ENCODE results near the gene RBBP8. TPM values are rescaled to one million over a fixed set of nuclear protein-coding genes. Genes with fewer than 3 reads are reported as not detected.

Gene RBBP8
- total RNA-seq, 8 experiments from 2014 or later = 15.6 to 32.3 (median 21.2) TPM

DNA sequence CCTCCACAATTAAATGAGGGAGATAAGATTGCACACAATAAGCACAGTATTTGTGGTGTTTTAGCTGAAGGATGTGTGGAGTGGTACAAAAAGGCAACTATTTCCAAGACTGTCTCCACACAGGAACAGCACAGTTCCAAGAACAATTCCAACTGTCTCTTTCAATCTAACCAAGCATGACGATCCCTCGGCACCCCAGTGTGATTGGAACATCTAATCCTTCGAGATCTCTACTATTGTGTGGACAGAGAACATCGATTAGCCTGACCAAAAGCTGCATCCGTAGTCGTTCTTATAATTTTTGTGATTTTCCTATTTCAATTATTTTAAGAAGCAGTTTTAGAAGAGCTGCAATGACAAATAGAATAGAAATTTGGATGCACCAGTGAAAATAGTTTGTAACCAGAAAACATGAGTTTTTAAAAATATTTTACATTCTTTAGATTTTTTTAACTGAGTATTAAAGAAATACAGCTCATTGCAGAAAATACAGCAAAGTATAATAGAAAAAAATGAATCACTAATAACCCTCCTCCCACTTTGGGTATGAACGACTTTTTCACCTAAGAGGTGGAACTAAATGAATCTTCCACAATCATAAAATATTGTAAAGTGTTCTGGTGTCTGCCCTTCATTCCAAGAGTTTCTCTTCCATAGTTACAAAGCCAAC is 125.8 kb downstream of the RBBP8 start:
- in situ Hi-C loops (cut with MboI; ENCODE audit: low pct_unique_long_range_greater_than_20kb in 2 of 9, low sequenced_read_pairs in 9 of 9, unreplicated experiment in 9 of 9) = no loop called here
- H3K4me3 ChIP-seq = no peak overlapping the region
- no peak overlapping the region for H3K27ac ChIP-seq
- 3 to 88% (median 83%) methylated on average over 1 to 7 of the region's 7 CpGs for WGBS, 10 experiments
- no peaks in the 10 kb centered on the region for H3K4me1 ChIP-seq (replicated peaks in 1 of 2)
- ATAC-seq (replicated peaks in 6 of 8) = no peak

DNA sequence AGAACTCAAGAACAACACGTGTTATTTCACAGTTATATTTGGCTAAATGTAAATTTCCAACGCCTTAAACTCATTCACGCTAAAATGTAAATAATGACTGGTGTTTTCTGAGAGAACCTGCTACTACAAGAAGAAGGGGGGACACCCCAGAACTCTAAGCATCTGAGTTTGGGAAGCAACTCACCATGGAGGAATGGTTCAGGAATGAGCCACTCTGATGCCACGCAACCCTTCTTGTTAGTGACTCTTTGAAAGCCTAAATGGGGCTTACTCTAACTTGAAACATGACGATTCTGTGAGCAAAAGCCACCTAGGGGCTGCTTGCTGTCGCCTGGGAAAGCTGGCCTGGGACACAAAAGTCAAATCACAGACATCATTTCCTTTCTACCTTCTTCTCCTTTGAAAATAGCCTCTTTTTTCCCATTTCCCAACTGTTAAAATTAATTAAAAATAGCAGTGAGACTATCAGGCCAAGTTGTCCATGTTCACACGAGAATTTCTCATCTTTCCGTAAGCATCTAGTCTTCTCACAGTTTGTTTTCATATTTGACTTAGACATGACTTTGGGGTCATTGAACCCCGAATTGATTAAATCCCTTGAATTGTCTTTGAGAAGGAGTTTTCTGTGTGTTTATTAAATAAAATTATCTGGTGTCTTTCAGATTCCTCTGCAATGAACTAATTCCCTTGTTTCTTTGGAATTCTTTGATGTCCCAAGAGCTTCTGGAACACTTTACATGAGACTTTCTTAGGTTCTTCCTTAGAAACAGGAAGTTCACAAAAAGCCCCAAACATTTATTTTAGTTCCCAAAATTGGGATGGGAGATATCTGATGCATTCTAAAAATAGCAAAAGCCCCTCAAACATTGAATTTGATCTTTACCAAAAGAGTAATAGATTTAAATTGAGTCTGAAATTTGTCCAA is 126.7 kb downstream of the RBBP8 start:
- WGBS, 10 experiments = 46 to 100% (median 68%) methylated on average over 2 to 9 of the region's 9 CpGs
- H3K4me3 ChIP-seq = no peak overlapping the region
- no peaks in the 10 kb centered on the region for H3K4me1 ChIP-seq (replicated peaks in 1 of 2)
- ATAC-seq (replicated peaks in 6 of 8) = no peak
- H3K27ac ChIP-seq = no peak overlapping the region
- in situ Hi-C loops (cut with MboI; ENCODE audit: low pct_unique_long_range_greater_than_20kb in 2 of 9, low sequenced_read_pairs in 9 of 9, unreplicated experiment in 9 of 9) = no loop called here

DNA sequence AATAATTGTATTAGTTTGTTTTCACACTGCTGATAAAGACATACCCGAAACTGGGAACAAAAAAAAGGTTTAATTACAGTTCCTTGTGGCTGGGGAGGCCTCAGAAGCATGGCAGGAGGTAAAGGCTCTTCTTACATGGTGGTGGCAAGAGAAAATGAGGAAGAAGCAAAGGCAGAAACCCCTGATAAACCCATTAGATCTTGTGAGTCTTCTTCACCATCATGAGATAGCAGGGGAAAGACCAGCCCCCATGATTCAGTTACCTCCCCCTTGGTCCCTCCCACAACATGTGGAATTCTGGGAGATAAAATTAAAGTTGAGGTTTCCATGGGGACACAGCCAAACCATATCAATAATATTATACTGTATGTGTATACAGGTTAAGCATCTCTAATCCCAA is 128.9 kb downstream of the RBBP8 start:
- ATAC-seq (replicated peaks in 6 of 8) = no peak
- in situ Hi-C loops (cut with MboI; ENCODE audit: low pct_unique_long_range_greater_than_20kb in 2 of 9, low sequenced_read_pairs in 9 of 9, unreplicated experiment in 9 of 9) = no loop called here

GRCh38 chr18:23063502-23063901 is 130.4 kb downstream of the RBBP8 start:
- in situ Hi-C loops (cut with MboI; ENCODE audit: low pct_unique_long_range_greater_than_20kb in 2 of 9, low sequenced_read_pairs in 9 of 9, unreplicated experiment in 9 of 9) = no loop called here
- H3K27ac ChIP-seq = no peak overlapping the region
- H3K4me1 ChIP-seq (replicated peaks in 1 of 2) = no peaks in the 10 kb centered on the region
- 60 to 100% (median 83%) methylated on average over 1 to 6 of the region's 6 CpGs for WGBS, 10 experiments
- no peak overlapping the region for H3K4me3 ChIP-seq
- no peak for ATAC-seq (replicated peaks in 6 of 8)

More for the DNA sequence above, 128.9 kb downstream of the RBBP8 start:
- Histone ChIP-seq H3K4me3 (no peak overlapping the region), H3K27ac (no peak overlapping the region), H3K4me1 (replicated peaks in 1 of 2) (no peaks in the 10 kb centered on the region)
- WGBS, 10 experiments = 0 to 60% (median 43%) methylated on average over 1 of the region's 1 CpG; no CpG with 5 or more reads in 2 of the 10 experiments

GRCh38 chr18:23065234-23065806 is 132.2 kb downstream of the RBBP8 start:
- Histone ChIP-seq H3K4me1 (replicated peaks in 1 of 2) (no peaks in the 10 kb centered on the region), H3K4me3 (no peak overlapping the region), H3K27ac (no peak overlapping the region)
- no peak for ATAC-seq (replicated peaks in 6 of 8)
- 69 to 100% (median 87%) methylated on average over 1 to 3 of the region's 4 CpGs for WGBS, 10 experiments
- in situ Hi-C loops (cut with MboI; ENCODE audit: low pct_unique_long_range_greater_than_20kb in 2 of 9, low sequenced_read_pairs in 9 of 9, unreplicated experiment in 9 of 9) = no loop called here

- no peak for ATAC-seq (replicated peaks in 6 of 8)
- 19 to 95% (median 88%) methylated on average over 2 to 7 of the region's 7 CpGs for WGBS, 10 experiments
Measured at GRCh38 chr18:23066060-23066459, 132.9 kb downstream of the RBBP8 start.

DNA sequence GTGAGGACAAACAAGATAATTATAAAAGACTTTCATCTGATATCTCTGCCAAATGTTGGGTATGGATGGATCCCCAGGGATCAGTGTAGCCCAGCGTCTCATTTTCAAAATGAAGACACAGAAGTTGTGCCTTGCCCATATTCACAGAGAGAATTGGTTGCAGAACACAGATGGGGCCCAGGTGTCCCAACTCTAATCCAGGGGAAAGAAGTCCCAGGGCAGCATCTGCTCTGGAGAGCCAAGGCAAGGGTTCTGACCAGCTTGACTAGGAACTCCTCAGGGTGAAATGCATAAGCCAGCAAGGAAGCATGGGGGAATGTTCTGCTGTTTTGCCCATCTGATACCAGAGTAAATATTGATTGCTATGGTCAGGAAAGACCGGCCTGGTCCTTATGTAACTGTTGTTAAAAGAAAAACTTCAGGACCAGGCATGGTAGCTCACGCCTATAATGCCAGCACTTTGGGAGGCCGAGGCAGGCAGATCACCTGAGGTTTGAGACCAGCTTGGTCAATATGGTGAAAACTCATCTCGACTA is 133.4 kb downstream of the RBBP8 start:
- WGBS, 10 experiments = 20 to 100% (median 76%) methylated on average over 1 to 4 of the region's 5 CpGs; no CpG with 5 or more reads in 2 of the 10 experiments
- no peak overlapping the region for H3K4me3 ChIP-seq
- in situ Hi-C loops (cut with MboI; ENCODE audit: low pct_unique_long_range_greater_than_20kb in 2 of 9, low sequenced_read_pairs in 9 of 9, unreplicated experiment in 9 of 9) = no loop called here
- H3K4me1 ChIP-seq (replicated peaks in 1 of 2) = no peaks in the 10 kb centered on the region
- H3K27ac ChIP-seq = no peak overlapping the region
- no peak for ATAC-seq (replicated peaks in 6 of 8)

More at GRCh38 chr18:23066060-23066459, 132.9 kb downstream of the RBBP8 start:
- Histone ChIP-seq H3K27ac (no peak overlapping the region), H3K4me1 (replicated peaks in 1 of 2) (no peaks in the 10 kb centered on the region), H3K4me3 (no peak overlapping the region)
- in situ Hi-C loops (cut with MboI; ENCODE audit: low pct_unique_long_range_greater_than_20kb in 2 of 9, low sequenced_read_pairs in 9 of 9, unreplicated experiment in 9 of 9) = no loop called here

GRCh38 chr18:23067236-23067635 is 134.1 kb downstream of the RBBP8 start:
- Histone ChIP-seq H3K27ac (no peak overlapping the region), H3K4me1 (replicated peaks in 1 of 2) (no peaks in the 10 kb centered on the region), H3K4me3 (no peak overlapping the region)
- in situ Hi-C loops (cut with MboI; ENCODE audit: low pct_unique_long_range_greater_than_20kb in 2 of 9, low sequenced_read_pairs in 9 of 9, unreplicated experiment in 9 of 9) = no loop called here
- ATAC-seq (replicated peaks in 6 of 8) = no peak
- 19 to 87% (median 61%) methylated on average over 2 to 4 of the region's 4 CpGs; no CpG with 5 or more reads in 1 of the 10 experiments for WGBS, 10 experiments

DNA sequence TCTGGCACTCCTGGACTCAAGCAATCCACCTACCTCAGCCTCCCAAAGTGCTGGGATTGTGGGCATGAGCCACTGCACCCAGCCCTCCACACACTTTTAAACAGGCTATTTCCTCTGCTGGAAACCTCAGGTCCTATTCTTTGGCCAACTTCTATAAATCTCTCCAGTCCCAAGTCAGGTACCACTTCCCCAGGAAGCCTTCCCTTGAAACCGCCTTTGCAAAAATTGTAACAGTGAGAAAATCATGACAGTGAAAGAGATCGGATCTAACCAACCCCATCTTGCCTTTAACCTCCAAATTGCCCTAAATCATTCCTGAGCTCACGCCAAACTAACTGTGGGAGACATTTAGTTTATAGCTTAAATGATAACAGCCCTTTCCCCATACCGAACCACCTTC is 134.9 kb downstream of the RBBP8 start:
- Histone ChIP-seq H3K27ac (no peak overlapping the region), H3K4me1 (replicated peaks in 1 of 2) (no peaks in the 10 kb centered on the region), H3K4me3 (no peak overlapping the region)
- in situ Hi-C loops (cut with MboI; ENCODE audit: low pct_unique_long_range_greater_than_20kb in 2 of 9, low sequenced_read_pairs in 9 of 9, unreplicated experiment in 9 of 9) = no loop called here
- no peak for ATAC-seq (replicated peaks in 6 of 8)
- WGBS, 10 experiments = 90 to 100% (median 95%) methylated on average over 1 to 3 of the region's 4 CpGs; no CpG with 5 or more reads in 2 of the 10 experiments

GRCh38 chr18:23068570-23069310 is 135.6 kb downstream of the RBBP8 start:
- ATAC-seq (replicated peaks in 6 of 8) = no peak
- H3K4me3 ChIP-seq = no peak overlapping the region
- 60 to 93% (median 76%) methylated on average over 2 to 6 of the region's 7 CpGs; no CpG with 5 or more reads in 1 of the 10 experiments for WGBS, 10 experiments
- H3K27ac ChIP-seq = no peak overlapping the region
- no peaks in the 10 kb centered on the region for H3K4me1 ChIP-seq (replicated peaks in 1 of 2)
- in situ Hi-C loops (cut with MboI; ENCODE audit: low pct_unique_long_range_greater_than_20kb in 2 of 9, low sequenced_read_pairs in 9 of 9, unreplicated experiment in 9 of 9) = no loop called here

DNA sequence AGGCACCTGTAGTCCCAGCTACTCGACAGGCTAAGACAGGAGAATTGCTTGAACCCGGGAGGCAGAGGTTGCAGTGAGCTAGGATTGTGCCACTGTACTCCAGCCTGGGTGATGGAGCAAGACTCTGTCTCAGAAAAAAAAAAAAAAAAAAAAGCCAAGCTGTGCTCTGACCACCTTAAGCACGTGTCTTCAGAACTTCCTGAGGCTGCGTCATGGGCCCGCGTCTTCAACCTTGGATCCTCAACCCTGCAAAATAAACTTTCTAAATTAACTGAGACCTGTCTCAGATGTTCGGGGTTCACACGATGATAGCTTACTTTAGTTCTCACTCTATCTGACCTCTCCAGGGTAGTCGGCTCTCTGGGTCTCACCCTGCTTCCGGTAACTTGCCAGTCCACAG is 136.4 kb downstream of the RBBP8 start:
- Histone ChIP-seq H3K27ac (no peak overlapping the region), H3K4me1 (replicated peaks in 1 of 2) (no peaks in the 10 kb centered on the region), H3K4me3 (no peak overlapping the region)
- no peak for ATAC-seq (replicated peaks in 6 of 8)
- WGBS, 10 experiments = 75 to 100% (median 95%) methylated on average over 2 to 9 of the region's 10 CpGs; no CpG with 5 or more reads in 2 of the 10 experiments
- in situ Hi-C loops (cut with MboI; ENCODE audit: low pct_unique_long_range_greater_than_20kb in 2 of 9, low sequenced_read_pairs in 9 of 9, unreplicated experiment in 9 of 9) = no loop called here

DNA sequence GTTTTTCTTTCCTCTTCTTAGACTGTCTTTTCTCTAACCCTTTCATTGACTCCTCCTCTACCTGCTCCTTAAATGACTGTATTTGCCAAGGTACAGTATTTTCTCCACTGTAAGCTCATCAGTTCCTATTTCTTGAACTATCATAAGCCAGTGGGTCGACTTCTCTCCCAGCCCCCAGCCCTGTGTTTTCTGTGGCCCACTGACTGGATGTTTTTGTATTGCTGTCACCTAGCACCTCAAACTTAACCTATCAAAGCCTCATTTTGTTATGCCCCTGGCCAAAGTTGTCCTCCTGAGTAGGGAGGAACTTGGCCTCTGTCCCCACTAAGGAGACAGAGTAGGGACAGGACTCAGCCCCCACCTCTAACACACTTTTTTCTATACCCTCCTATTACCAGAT is 136.8 kb downstream of the RBBP8 start:
- no peaks in the 10 kb centered on the region for H3K4me1 ChIP-seq (replicated peaks in 1 of 2)
- in situ Hi-C loops (cut with MboI; ENCODE audit: low pct_unique_long_range_greater_than_20kb in 2 of 9, low sequenced_read_pairs in 9 of 9, unreplicated experiment in 9 of 9) = no loop called here

More for the DNA sequence above, 136.8 kb downstream of the RBBP8 start:
- Histone ChIP-seq H3K27ac (no peak overlapping the region), H3K4me3 (no peak overlapping the region)
- 29 to 100% (median 63%) methylated on average over 1 of the region's 1 CpG; no CpG with 5 or more reads in 5 of the 10 experiments for WGBS, 10 experiments
- no peak for ATAC-seq (replicated peaks in 6 of 8)
